GM12878 (cell line): ENCODE data around the gene NCKAP5.

Experiments used
- ATF7 ChIP-seq: fragments of 450-650 bp; IDR thresholded peaks from 2 replicates; pipeline ENCODE4 v1.6.1; 2016; ENCODE audit warnings: low read depth, mild to moderate bottlenecking
- TF ChIP-seq, protein P1 (sequence below), 3 experiments: IDR thresholded peaks in 2 of 3; conservative IDR thresholded peaks in 1 of 3; 2 replicates each; pipeline ENCODE4 v1.5.1; 2011; ENCODE audit warnings: low read depth in 3 of 3, low read length in 3 of 3, mild to moderate bottlenecking in 3 of 3, control low read depth in 2 of 3, moderate library complexity in 2 of 3, inconsistent platforms in 1 of 3, mixed read lengths in 1 of 3; ENCODE audit not compliant: control insufficient read depth in 2 of 3, insufficient read depth in 1 of 3; ENCODE audit errors: extremely low read depth in 1 of 3

GRCh38 chr2:133360882-133361281 lies 207.4 kb downstream of the NCKAP5 start:
- TF ChIP-seq, protein P1, sequence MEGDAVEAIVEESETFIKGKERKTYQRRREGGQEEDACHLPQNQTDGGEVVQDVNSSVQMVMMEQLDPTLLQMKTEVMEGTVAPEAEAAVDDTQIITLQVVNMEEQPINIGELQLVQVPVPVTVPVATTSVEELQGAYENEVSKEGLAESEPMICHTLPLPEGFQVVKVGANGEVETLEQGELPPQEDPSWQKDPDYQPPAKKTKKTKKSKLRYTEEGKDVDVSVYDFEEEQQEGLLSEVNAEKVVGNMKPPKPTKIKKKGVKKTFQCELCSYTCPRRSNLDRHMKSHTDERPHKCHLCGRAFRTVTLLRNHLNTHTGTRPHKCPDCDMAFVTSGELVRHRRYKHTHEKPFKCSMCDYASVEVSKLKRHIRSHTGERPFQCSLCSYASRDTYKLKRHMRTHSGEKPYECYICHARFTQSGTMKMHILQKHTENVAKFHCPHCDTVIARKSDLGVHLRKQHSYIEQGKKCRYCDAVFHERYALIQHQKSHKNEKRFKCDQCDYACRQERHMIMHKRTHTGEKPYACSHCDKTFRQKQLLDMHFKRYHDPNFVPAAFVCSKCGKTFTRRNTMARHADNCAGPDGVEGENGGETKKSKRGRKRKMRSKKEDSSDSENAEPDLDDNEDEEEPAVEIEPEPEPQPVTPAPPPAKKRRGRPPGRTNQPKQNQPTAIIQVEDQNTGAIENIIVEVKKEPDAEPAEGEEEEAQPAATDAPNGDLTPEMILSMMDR (IDR thresholded peaks at IDR 0.05 in 2 of 3, conservative IDR thresholded peaks at IDR 0.05 in 1 of 3; ENCODE audit: control insufficient read depth in 2 of 3, extremely low read depth in 1 of 3, insufficient read depth in 1 of 3, low read depth in 3 of 3, low read length in 3 of 3), result no peak
- no peak for TF ChIP-seq ATF7
